Testis (tissue), 2 donors: Measurements from ENCODE around the gene TNRC6C.

Experiments
- POLR2A ChIP-seq: fragments of 450-650 bp; IDR thresholded peaks from one replicate; pipeline ENCODE4 v1.6.1; 2017; ENCODE audit warnings: antibody characterized with exemption, mild to moderate bottlenecking, moderate library complexity
- TF ChIP-seq, protein P1 (sequence below), 3 experiments: fragments of 450-650 bp in 2 of 3; fragments of 200-600 bp in 1 of 3; sonication (generic) in 1 of 3; IDR thresholded peaks; one replicate each; pipeline ENCODE4 v1.5.1; 2016 to 2019; ENCODE audit warnings: antibody characterized with exemption in 3 of 3, mild to moderate bottlenecking in 2 of 3, moderate library complexity in 1 of 3

GRCh38 chr17:77946900-77947645 is 11.4 kb upstream of the TNRC6C start:
- TF ChIP-seq POLR2A, result no peak
- TF ChIP-seq, protein P1, sequence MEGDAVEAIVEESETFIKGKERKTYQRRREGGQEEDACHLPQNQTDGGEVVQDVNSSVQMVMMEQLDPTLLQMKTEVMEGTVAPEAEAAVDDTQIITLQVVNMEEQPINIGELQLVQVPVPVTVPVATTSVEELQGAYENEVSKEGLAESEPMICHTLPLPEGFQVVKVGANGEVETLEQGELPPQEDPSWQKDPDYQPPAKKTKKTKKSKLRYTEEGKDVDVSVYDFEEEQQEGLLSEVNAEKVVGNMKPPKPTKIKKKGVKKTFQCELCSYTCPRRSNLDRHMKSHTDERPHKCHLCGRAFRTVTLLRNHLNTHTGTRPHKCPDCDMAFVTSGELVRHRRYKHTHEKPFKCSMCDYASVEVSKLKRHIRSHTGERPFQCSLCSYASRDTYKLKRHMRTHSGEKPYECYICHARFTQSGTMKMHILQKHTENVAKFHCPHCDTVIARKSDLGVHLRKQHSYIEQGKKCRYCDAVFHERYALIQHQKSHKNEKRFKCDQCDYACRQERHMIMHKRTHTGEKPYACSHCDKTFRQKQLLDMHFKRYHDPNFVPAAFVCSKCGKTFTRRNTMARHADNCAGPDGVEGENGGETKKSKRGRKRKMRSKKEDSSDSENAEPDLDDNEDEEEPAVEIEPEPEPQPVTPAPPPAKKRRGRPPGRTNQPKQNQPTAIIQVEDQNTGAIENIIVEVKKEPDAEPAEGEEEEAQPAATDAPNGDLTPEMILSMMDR (IDR thresholded peaks at IDR 0.05), result no peak
